Ishikawa (cell line): ENCODE measurements around the gene B4GALT5.

Experiments
- CEBPB ChIP-seq: IDR thresholded peaks from 2 replicates; pipeline ENCODE4 v1.6.1; 2012
- CREB1 ChIP-seq: IDR thresholded peaks from 2 replicates; pipeline ENCODE4 v1.6.1; 2012; ENCODE audit warnings: low read depth
- EGR1 ChIP-seq: IDR thresholded peaks from 2 replicates; pipeline ENCODE4 v1.6.1; 2012
- EP300 ChIP-seq: IDR thresholded peaks from 2 replicates; pipeline ENCODE4 v1.6.1; 2012; ENCODE audit warnings: borderline replicate concordance
- FOXM1 ChIP-seq: IDR thresholded peaks from 2 replicates; pipeline ENCODE4 v1.6.1; 2012; ENCODE audit warnings: low read depth, borderline replicate concordance
- NFIC ChIP-seq: IDR thresholded peaks from 2 replicates; pipeline ENCODE4 v1.6.1; 2012
- RAD21 ChIP-seq: IDR thresholded peaks from 2 replicates; pipeline ENCODE4 v1.6.1; 2012; ENCODE audit warnings: low read depth
- TAF1 ChIP-seq: IDR thresholded peaks from 2 replicates; pipeline ENCODE4 v1.6.1; 2012; ENCODE audit warnings: low read depth, mild to moderate bottlenecking
- TCF12 ChIP-seq: IDR thresholded peaks from 2 replicates; pipeline ENCODE4 v1.6.1; 2012; ENCODE audit warnings: low read depth
- TEAD4 ChIP-seq: IDR thresholded peaks from 2 replicates; pipeline ENCODE4 v1.6.1; 2012
- YY1 ChIP-seq: IDR thresholded peaks from 2 replicates; pipeline ENCODE4 v1.6.1; 2012; ENCODE audit warnings: low read depth
- ZBTB7A ChIP-seq: IDR thresholded peaks from 2 replicates; pipeline ENCODE4 v1.6.1; 2012; ENCODE audit warnings: low read depth
- TF ChIP-seq, protein P1 (sequence below): IDR thresholded peaks from 2 replicates; pipeline ENCODE4 v1.6.1; 2012; ENCODE audit warnings: low read depth, mild to moderate bottlenecking
- TF ChIP-seq, protein P2 (sequence below): IDR thresholded peaks from 2 replicates; pipeline ENCODE4 v1.6.1; 2012
- TF ChIP-seq, protein P3 (sequence below): IDR thresholded peaks from 2 replicates; pipeline ENCODE4 v1.6.1; 2012

The B4GALT5 gene

DNA sequence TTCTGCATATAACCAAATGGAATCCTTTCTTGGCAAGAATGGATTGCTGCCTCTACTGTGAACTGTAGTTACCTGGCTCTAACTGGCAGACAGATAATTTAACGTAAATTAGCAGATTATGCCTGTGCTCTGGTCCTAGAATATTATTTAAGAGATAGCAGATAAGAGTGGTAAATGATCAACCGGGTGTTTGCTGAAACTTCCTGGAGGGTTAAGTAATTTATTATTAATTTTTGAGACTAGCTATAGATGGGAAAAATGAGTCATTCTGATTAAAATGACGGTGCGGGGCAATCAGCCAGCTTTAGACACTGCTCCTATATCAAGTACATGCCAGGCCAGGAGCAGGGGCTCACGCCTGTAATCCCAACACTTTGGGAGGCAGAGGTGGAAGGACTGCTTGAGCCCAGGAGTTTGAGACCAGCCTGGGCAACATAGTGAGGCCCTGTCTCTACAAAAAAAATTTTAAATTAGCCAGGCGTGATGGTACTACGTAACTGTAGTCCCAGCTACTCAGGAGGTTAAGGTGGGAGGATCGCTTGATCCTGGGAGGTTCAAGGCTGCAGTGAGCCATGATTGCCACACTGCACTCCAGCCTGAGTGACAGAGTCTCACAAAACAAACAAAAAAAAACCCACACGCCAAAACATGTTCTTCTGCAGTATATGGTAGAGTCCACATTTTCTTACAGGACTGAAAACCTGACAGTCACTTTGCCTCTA is 22.6 kb downstream of the B4GALT5 start:
- TF ChIP-seq EGR1 (no peak), CREB1 (no peak), FOXM1 (no peak), EP300 (no peak), TCF12 (no peak), YY1 (no peak), CEBPB (no peak), TEAD4 (no peak), ZBTB7A (no peak), RAD21 (no peak), NFIC (no peak)
- TF ChIP-seq, protein P1, sequence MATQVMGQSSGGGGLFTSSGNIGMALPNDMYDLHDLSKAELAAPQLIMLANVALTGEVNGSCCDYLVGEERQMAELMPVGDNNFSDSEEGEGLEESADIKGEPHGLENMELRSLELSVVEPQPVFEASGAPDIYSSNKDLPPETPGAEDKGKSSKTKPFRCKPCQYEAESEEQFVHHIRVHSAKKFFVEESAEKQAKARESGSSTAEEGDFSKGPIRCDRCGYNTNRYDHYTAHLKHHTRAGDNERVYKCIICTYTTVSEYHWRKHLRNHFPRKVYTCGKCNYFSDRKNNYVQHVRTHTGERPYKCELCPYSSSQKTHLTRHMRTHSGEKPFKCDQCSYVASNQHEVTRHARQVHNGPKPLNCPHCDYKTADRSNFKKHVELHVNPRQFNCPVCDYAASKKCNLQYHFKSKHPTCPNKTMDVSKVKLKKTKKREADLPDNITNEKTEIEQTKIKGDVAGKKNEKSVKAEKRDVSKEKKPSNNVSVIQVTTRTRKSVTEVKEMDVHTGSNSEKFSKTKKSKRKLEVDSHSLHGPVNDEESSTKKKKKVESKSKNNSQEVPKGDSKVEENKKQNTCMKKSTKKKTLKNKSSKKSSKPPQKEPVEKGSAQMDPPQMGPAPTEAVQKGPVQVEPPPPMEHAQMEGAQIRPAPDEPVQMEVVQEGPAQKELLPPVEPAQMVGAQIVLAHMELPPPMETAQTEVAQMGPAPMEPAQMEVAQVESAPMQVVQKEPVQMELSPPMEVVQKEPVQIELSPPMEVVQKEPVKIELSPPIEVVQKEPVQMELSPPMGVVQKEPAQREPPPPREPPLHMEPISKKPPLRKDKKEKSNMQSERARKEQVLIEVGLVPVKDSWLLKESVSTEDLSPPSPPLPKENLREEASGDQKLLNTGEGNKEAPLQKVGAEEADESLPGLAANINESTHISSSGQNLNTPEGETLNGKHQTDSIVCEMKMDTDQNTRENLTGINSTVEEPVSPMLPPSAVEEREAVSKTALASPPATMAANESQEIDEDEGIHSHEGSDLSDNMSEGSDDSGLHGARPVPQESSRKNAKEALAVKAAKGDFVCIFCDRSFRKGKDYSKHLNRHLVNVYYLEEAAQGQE = no peak

DNA sequence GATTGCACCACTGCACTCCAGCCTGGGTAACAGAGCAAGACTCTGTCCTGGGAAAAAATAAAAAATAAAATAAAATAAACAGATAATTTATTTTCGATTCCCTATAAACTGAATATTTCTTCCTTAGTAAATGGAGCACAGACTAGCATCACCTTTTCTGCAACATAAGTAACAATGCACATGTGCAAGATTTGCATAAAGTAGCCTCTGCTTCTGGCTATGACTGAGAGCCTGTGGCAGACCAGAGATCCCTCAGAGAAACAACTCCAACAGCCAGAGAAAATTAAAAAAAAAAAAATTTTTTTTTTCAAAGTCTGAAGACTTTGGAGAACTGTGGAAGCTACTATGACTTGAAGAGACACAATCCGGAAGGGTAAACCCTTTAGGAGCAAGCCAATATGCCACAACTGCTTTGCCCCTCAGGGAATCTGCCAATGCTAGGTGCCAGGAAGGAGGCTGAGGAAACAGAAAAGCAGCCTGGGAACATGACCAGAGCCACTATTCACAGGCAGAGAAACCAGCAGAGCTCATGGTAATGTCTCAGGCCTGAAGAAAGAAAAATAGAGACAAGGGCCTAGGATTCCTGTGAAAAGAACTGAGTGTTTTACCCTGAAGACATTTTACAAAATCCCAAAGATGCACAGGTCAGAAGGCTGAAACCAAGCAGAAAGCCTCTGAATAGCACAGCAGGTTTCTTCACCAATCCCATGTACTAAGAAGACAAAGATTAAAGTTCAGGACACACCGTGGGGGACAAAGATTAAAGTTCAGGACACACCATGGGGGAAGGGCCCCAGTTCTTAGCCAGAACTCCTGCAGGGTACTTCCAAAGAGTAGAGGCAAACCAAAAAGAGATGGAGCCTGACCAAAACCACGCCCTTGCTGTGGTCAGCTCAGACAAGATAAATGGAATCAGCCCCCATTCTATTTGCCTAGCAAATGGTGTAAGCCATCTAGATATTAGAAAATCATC is 25.8 kb downstream of the B4GALT5 start:
- TF ChIP-seq, protein P1 = no peak
- TF ChIP-seq TCF12 = no peak

DNA sequence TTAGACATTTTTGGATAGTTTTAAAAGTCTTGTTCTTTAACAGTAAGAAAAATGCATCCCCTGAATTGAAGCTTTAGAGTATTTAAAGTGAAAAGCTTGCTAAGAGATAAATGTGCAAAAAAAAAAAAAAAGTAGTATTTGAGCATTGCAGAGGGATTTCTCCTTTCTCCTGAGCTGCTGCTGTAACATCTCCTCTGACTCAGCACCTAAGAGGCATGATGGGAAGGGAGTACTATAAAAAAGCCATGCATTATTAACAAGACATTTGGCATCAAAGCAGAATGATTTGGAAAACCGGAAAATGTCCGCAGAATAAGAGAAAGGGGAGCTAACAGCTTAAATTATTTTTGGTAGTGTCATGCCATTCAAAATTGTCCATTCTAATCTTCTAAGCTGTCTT is 27.9 kb downstream of the B4GALT5 start:
- TF ChIP-seq ZBTB7A (no peak), EGR1 (no peak), TEAD4 (no peak), NFIC (no peak), CREB1 (no peak)
- TF ChIP-seq, protein P2, sequence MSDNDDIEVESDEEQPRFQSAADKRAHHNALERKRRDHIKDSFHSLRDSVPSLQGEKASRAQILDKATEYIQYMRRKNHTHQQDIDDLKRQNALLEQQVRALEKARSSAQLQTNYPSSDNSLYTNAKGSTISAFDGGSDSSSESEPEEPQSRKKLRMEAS = no peak

DNA sequence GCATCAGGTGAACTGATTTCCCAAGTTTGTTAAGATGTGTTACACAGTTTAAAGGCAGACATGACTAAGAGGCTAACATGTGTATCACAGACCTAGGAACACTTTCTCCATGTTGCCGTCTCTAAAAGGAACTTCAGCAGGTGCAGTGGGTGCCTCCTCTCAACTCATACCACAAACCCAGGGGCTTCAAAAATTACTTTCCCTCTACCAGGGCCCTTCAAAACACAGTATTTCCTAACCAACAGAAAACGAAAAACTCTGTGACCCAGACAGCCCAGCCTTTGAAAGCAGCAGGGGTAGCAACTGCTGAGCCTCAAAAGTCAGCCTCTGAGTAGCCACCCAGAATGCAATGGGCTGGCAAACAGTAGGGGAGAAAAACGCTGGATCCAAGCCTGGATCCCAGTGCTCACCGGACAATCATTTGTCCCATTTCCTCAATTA is 28.5 kb downstream of the B4GALT5 start:
- TF ChIP-seq YY1 (no peak), CEBPB (no peak)

DNA sequence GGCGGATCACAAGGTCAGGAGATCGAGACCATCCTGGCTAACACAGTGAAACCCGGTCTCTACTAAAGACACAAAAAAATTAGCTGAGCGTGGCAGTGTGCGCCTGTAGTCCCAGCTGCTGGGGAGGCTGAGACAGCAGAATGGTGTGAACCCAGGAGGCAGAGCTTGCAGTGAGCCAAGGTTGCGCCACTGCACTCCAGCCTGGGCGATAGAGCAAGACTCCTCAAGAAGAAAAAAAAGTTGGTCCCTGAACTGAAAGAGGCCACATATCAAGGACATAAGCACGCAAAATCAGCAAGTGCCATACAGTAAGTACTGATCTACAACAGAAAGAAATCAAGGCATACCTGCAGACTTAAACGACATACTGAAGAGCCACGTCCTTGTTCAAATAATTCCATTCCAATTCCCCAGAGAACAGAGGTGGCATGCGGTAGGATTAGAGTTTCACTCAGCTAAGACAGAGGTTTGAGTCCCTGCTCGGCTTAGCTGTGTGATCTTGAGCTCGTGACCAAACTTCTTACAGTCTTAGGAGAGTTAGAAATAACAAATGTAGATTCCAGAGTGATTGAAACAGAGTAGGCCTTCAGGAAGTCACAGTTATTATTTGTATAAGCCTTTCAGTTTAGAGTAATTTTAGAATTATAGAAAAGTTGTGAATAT is 29.2 kb downstream of the B4GALT5 start:
- TF ChIP-seq, protein P1 = no peak
- TF ChIP-seq FOXM1 (no peak), TAF1 (no peak), TEAD4 (no peak), CEBPB (no peak), ZBTB7A (no peak), YY1 (no peak), TCF12 (no peak), EGR1 (no peak), NFIC (no peak), RAD21 (no peak), EP300 (no peak), CREB1 (no peak)
- TF ChIP-seq, protein P2 = no peak
- TF ChIP-seq, protein P3, sequence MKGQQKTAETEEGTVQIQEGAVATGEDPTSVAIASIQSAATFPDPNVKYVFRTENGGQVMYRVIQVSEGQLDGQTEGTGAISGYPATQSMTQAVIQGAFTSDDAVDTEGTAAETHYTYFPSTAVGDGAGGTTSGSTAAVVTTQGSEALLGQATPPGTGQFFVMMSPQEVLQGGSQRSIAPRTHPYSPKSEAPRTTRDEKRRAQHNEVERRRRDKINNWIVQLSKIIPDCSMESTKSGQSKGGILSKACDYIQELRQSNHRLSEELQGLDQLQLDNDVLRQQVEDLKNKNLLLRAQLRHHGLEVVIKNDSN = no peak
